Upper lobe of right lung (tissue), 1 donor: ENCODE results near the gene NCK2. TPM values are rescaled to one million over a fixed set of nuclear protein-coding genes. Genes with fewer than 3 reads are reported as not detected.

ENCODE experiments used
- ATAC-seq: fragments of 200-7000 bp; cut with Tn5 transposase; one replicate; pipeline ENCODE4 v1.9.1; 2020; ENCODE audit warnings: mild to moderate bottlenecking, moderate library complexity
- DNase-seq: peaks from one replicate; pipeline ENCODE4 v3.0.0-alpha.2; 2020
- H3K27ac ChIP-seq: fragments of 200-600 bp; one replicate; pipeline ENCODE4 v1.8.0; 2022
- H3K27me3 ChIP-seq: fragments of 200-600 bp; one replicate; pipeline ENCODE4 v1.8.0; 2022; ENCODE audit warnings: mild to moderate bottlenecking
- H3K36me3 ChIP-seq: fragments of 200-600 bp; one replicate; pipeline ENCODE4 v1.8.0; 2022
- H3K4me1 ChIP-seq: fragments of 200-600 bp; one replicate; pipeline ENCODE4 v1.8.0; 2022
- H3K4me3 ChIP-seq: fragments of 200-600 bp; one replicate; pipeline ENCODE4 v1.8.0; 2022; ENCODE audit warnings: mild to moderate bottlenecking
- H3K9me3 ChIP-seq: fragments of 200-600 bp; one replicate; pipeline ENCODE4 v1.8.0; 2022
- intact Hi-C: fragments of 100-400 bp; cut with DNase I; formaldehyde crosslinking; loops from one replicate; pipeline ENCODE4 v1.11.0; 2022
- total RNA-seq: library from RNA; stranded (reverse); fragmentation: NEBNext Ultra II Directional; extraction: Animal tissue kit (Norgen Biotek cat#: 25700); gene quantifications from one replicate; pipeline ENCODE4 v1.2.1, GENCODE V29; 2021
- TF ChIP-seq, protein P1 (sequence below): fragments of 200-600 bp; IDR thresholded peaks from one replicate; pipeline ENCODE4 v1.8.0; 2022; ENCODE audit warnings: antibody characterized with exemption
- donor health status: DM: no; HTN: yes; CAD: no; lungs with severe emphysema.

Gene NCK2
- total RNA-seq, 1 donor from 2014 or later = 49.7 TPM

DNA sequence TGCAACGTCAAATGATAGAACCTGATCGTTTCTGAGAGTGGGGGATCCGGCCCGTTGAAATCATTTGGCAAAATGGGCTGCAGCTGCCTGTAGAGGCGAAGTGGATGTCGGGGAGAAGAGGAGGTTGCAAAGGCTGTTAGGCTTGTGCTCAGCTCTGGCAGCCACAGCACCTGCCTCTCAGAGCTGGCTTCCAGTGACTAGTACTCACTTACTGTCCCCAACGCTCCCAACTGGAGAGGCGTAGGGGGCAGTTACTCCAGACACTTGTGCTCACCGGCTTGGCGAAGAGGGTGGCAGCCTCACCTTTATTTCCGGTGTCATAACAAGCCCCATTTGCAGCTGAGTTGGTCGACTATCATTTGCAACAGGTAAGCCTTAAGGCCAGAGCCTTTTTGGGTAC, 37.9 kb downstream of the NCK2 start:
- Histone ChIP-seq H3K27me3 (no peaks in the 10 kb centered on the region), H3K27ac (no peak overlapping the region), H3K9me3 (no peaks in the 10 kb centered on the region), H3K4me3 (no peak overlapping the region), H3K4me1 (peaks cover 22% of the 10 kb centered on the region), H3K36me3 (no peaks in the 10 kb centered on the region)
- ATAC-seq (no peak), DNase-seq (no peak)
- intact Hi-C loops = no loop called here
- TF ChIP-seq, protein P1, sequence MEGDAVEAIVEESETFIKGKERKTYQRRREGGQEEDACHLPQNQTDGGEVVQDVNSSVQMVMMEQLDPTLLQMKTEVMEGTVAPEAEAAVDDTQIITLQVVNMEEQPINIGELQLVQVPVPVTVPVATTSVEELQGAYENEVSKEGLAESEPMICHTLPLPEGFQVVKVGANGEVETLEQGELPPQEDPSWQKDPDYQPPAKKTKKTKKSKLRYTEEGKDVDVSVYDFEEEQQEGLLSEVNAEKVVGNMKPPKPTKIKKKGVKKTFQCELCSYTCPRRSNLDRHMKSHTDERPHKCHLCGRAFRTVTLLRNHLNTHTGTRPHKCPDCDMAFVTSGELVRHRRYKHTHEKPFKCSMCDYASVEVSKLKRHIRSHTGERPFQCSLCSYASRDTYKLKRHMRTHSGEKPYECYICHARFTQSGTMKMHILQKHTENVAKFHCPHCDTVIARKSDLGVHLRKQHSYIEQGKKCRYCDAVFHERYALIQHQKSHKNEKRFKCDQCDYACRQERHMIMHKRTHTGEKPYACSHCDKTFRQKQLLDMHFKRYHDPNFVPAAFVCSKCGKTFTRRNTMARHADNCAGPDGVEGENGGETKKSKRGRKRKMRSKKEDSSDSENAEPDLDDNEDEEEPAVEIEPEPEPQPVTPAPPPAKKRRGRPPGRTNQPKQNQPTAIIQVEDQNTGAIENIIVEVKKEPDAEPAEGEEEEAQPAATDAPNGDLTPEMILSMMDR = no peak

DNA sequence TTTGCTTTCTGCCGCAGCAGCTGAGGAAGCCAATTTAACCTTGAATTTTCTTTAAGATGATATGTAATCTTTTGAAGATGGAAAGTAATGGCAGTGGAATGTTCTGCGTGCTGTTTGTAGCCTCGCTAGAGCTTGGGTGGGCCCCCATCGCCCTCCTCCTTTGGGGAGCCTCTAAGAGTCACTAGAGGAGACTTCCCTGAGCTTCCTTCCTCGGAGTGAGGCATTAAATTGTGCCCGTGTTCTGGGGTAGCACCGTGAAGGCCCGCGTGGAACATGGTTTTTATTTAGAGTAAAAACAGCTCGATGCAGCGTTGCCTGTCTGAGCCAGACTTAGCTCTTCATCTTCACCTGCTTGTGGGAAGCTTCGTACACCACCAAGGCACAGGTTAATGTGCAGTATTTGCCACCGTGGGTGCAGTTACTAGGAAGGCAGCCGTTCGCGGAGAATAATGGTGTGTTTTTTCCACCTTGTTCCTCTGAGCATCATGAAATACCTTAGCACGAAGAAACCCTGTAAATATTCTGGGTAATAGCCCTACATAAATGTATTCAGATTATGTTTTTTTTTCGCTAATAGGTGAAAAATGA, 38.5 kb downstream of the NCK2 start:
- ATAC-seq = no peak
- Histone ChIP-seq H3K9me3 (no peaks in the 10 kb centered on the region), H3K27me3 (no peaks in the 10 kb centered on the region), H3K4me1 (peaks cover 22% of the 10 kb centered on the region), H3K36me3 (no peaks in the 10 kb centered on the region), H3K4me3 (no peak overlapping the region), H3K27ac (no peak overlapping the region)
- intact Hi-C loops = no loop called here
- TF ChIP-seq, protein P1 = no peak
- DNase-seq = no peak

DNA sequence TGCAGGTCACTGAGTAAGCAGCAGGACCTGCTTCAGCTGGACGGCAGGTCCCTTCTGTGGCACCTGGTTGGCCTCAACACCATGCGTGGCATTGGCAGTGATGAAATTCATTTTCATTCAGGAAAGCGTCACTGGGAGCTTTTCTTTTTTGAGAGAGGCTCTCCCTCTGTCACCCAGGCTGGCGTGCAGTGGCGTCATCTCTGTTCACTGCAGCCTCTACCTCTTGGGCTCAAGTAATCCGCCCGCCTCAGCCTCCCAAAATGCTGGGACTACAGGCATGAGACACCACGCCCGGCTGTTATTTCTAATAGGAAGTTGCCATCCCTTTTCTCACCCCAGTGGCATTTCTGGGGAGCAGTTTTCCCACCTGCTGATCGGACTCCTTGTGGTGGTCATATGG, 39.3 kb downstream of the NCK2 start:
- intact Hi-C loops = no loop called here
- H3K27ac ChIP-seq = no peak overlapping the region
- no peak for ATAC-seq
- H3K27me3 ChIP-seq = no peaks in the 10 kb centered on the region
- no peaks in the 10 kb centered on the region for H3K36me3 ChIP-seq
- DNase-seq = no peak
- H3K4me3 ChIP-seq = no peak overlapping the region
- H3K4me1 ChIP-seq = peaks cover 22% of the 10 kb centered on the region
- H3K9me3 ChIP-seq = no peaks in the 10 kb centered on the region
- TF ChIP-seq, protein P1 = no peak

DNA sequence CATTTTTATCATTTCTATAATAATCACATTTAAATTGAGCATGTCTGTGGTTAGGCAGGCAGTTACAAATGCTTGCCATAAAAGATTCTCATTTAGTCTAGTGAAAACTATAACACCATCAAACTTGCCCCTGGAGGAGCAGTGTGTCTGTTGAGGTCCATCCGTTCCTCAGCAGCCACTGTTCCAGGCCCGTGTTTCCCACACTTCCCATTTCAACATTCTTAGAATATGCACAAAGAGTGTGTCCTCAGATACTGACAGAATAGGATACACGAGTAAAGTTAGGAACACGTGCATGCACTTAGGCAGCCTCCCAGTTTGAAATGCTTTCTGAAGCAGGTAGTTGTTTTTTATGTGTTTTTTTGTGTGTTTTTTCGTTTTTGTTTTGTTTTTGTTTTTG, 39.9 kb downstream of the NCK2 start:
- no peaks in the 10 kb centered on the region for H3K27me3 ChIP-seq
- H3K27ac ChIP-seq = no peak overlapping the region
- H3K4me3 ChIP-seq = no peak overlapping the region
- no peaks in the 10 kb centered on the region for H3K36me3 ChIP-seq
- H3K4me1 ChIP-seq = peaks cover 26% of the 10 kb centered on the region
- DNase-seq (no peak), ATAC-seq (no peak)
- H3K9me3 ChIP-seq = no peaks in the 10 kb centered on the region
- TF ChIP-seq, protein P1 = no peak
- intact Hi-C loops = no loop called here

DNA sequence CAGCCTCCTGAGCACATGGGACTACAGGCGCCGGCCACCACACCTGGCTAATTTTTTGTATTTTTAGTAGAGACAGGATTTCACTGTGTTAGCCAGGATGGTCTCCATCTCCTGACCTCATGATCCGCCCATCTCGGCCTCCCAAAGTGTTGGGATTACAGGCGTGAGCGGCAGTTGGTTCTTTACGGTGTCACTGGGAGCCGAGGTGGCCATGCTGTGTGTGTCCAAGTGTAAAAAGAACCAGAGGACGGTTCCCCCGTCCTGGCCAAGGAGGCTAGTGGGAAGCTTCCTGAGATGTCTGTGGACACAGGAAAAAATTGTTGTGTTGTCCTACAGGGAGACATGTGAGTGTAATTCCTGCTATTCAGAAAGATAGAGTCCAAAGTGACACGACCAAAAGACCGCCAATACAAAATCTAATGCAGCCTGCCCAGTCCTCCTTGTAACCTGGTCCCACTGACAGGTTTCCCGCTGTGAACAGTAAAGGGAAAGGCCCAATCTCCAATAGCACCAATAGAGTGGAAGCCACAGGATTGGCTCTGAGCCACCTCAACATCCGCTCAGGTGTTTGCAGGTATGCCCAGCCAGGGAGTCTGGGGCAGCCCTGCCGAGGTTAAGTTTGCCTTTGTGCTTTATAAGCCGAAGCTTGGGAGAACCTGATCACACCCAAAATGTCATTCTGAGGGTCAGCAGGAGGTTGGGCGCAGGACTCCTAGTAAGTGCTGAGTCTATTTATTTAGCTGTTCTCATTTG, 40.6 kb downstream of the NCK2 start:
- Histone ChIP-seq H3K4me1 (peaks cover 33% of the 10 kb centered on the region), H3K4me3 (no peak overlapping the region), H3K36me3 (no peaks in the 10 kb centered on the region), H3K27ac (no peak overlapping the region), H3K27me3 (no peaks in the 10 kb centered on the region), H3K9me3 (no peaks in the 10 kb centered on the region)
- ATAC-seq (no peak), DNase-seq (no peak)
- TF ChIP-seq, protein P1 = no peak
- intact Hi-C loops = no loop called here
